Measurements from ENCODE around the gene ITGB4.

Gene ITGB4

GRCh38 chr17:75743625-75744206 is 22.5 kb downstream of the ITGB4 start:
- no peak for TF ChIP-seq CTCF (IDR thresholded peaks at IDR 0.05; ENCODE audit: low read depth, low read length)
- Histone ChIP-seq H3K36me3 (no peaks in the 10 kb centered on the region), H3K4me3 (ENCODE audit: low read depth, low read length) (no peak overlapping the region), H3K4me1 (no peaks in the 10 kb centered on the region), H3K9me3 (no peaks in the 10 kb centered on the region), H3K27me3 (no peaks in the 10 kb centered on the region)
- no peak for DNase-seq

- no peak for DNase-seq
- no peaks in the 10 kb centered on the region for H3K9me3 ChIP-seq
- no peaks in the 10 kb centered on the region for H3K4me1 ChIP-seq
- TF ChIP-seq CTCF (IDR thresholded peaks at IDR 0.05; ENCODE audit: low read depth, low read length) = no peak
- H3K27me3 ChIP-seq = no peaks in the 10 kb centered on the region
- no peak overlapping the region for H3K4me3 ChIP-seq (ENCODE audit: low read depth, low read length)
- H3K36me3 ChIP-seq = no peaks in the 10 kb centered on the region
These were observed 27.4 kb downstream of the ITGB4 start for GRCh38 chr17:75748706-75749105.

- H3K4me3 ChIP-seq (ENCODE audit: low read depth, low read length) = peak overlapping the region; percentile 12
- no peaks in the 10 kb centered on the region for H3K9me3 ChIP-seq
- no peaks in the 10 kb centered on the region for H3K36me3 ChIP-seq
- H3K27me3 ChIP-seq = no peaks in the 10 kb centered on the region
- no peaks in the 10 kb centered on the region for H3K4me1 ChIP-seq
- peak; percentile 83 for TF ChIP-seq CTCF (IDR thresholded peaks at IDR 0.05; ENCODE audit: low read depth, low read length)
- peak; percentile 87 for DNase-seq
These were observed 28.5 kb downstream of the ITGB4 start for GRCh38 chr17:75749545-75750389.

- Histone ChIP-seq H3K9me3 (no peaks in the 10 kb centered on the region), H3K36me3 (no peaks in the 10 kb centered on the region), H3K27me3 (no peaks in the 10 kb centered on the region), H3K4me1 (no peaks in the 10 kb centered on the region; the same call in 1 of the 2 replicates), H3K4me3 (ENCODE audit: low read depth, low read length) (no peak overlapping the region)
- no peak for DNase-seq
- TF ChIP-seq CTCF (IDR thresholded peaks at IDR 0.05; ENCODE audit: low read depth, low read length) = no peak
These were observed 29.6 kb downstream of the ITGB4 start for GRCh38 chr17:75750661-75751423.

- Histone ChIP-seq H3K4me3 (ENCODE audit: low read depth, low read length) (no peak overlapping the region), H3K36me3 (no peaks in the 10 kb centered on the region), H3K9me3 (no peaks in the 10 kb centered on the region), H3K27me3 (no peaks in the 10 kb centered on the region), H3K4me1 (no peaks in the 10 kb centered on the region; the same call in 1 of the 2 replicates)
- DNase-seq = no peak
- no peak for TF ChIP-seq CTCF (IDR thresholded peaks at IDR 0.05; ENCODE audit: low read depth, low read length)
These were observed 30.6 kb downstream of the ITGB4 start for GRCh38 chr17:75751676-75752404.
